Measurements from ENCODE around the gene SNRPD3.

The SNRPD3 gene

DNA sequence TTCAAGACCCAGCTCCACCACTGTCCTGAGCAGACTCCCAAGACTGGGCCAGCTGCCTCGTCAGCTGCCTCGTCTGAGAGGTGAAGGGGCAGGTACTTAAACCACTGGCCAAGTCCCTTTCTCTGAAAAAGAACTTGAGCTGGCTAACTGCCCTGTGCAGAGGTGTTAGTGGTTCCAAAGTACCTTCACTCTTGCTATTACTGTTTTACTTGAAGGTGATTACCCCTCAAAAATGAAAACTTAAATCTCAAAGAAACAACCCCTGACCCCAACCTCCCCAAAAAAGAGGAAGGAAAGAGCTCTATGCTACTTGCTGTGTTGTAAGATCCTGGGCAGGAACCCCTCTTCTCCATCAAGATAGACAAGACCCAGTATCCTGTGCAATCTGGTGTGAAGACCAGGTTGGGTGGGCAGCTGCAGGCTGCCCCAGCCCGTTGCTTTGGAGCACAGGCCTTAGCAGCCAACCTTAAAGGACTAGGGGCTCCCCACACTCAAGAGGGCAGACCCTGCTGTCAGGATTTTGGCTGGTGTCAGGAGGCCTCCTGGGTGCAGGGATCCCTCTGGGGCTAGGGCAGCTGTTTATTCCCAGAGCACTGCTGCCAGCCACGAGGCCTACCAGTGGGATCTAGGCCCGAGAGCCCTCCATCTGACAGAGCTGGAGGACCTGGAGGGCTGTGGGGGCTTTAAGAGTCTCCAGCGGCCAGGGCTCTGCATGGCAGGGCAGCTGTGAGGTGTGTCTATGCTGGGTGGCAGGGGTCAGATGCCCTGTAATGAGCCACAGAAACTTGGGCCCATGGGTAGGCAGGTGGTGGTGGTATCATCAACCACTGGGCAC is 13.9 kb upstream of the SNRPD3 start:
- TF ChIP-seq, protein P1, sequence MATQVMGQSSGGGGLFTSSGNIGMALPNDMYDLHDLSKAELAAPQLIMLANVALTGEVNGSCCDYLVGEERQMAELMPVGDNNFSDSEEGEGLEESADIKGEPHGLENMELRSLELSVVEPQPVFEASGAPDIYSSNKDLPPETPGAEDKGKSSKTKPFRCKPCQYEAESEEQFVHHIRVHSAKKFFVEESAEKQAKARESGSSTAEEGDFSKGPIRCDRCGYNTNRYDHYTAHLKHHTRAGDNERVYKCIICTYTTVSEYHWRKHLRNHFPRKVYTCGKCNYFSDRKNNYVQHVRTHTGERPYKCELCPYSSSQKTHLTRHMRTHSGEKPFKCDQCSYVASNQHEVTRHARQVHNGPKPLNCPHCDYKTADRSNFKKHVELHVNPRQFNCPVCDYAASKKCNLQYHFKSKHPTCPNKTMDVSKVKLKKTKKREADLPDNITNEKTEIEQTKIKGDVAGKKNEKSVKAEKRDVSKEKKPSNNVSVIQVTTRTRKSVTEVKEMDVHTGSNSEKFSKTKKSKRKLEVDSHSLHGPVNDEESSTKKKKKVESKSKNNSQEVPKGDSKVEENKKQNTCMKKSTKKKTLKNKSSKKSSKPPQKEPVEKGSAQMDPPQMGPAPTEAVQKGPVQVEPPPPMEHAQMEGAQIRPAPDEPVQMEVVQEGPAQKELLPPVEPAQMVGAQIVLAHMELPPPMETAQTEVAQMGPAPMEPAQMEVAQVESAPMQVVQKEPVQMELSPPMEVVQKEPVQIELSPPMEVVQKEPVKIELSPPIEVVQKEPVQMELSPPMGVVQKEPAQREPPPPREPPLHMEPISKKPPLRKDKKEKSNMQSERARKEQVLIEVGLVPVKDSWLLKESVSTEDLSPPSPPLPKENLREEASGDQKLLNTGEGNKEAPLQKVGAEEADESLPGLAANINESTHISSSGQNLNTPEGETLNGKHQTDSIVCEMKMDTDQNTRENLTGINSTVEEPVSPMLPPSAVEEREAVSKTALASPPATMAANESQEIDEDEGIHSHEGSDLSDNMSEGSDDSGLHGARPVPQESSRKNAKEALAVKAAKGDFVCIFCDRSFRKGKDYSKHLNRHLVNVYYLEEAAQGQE (IDR thresholded peaks at IDR 0.05; ENCODE audit: insufficient read depth in 1 of 2, low read depth in 2 of 2, low read length in 2 of 2), result no peak
- no peak for TF ChIP-seq TAF1 (IDR thresholded peaks at IDR 0.05; ENCODE audit: borderline replicate concordance, insufficient read depth, low read length)

DNA sequence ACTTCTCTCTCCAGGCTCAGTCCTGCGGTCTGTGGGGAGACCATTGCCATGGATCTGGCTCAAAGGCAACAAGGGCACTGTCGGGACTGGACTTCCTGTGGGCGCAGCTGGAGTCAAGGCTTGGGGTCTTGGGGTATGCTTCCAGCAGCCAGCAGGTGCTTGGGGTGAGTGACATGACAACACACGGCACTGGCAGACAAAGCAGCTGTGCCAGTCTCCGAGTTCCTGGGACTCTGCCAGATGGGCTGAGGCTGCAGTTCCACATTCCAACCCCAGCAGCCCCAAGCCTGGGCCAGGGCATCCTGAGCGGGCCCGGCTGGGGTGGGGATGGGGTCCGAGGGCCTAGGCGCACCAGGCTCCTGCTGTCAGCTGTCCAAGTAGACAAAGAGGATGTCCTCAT is 13.2 kb upstream of the SNRPD3 start:
- TF ChIP-seq SIN3A (IDR thresholded peaks at IDR 0.05; ENCODE audit: borderline replicate concordance, insufficient read depth, low read length), result no peak
- TF ChIP-seq TAF1 (IDR thresholded peaks at IDR 0.05; ENCODE audit: borderline replicate concordance, insufficient read depth, low read length), result no peak
- no peak for TF ChIP-seq FOXP2 (optimal IDR thresholded peaks at IDR 0.05; ENCODE audit: borderline replicate concordance, extremely low read depth, extremely low read length, insufficient read depth)

DNA sequence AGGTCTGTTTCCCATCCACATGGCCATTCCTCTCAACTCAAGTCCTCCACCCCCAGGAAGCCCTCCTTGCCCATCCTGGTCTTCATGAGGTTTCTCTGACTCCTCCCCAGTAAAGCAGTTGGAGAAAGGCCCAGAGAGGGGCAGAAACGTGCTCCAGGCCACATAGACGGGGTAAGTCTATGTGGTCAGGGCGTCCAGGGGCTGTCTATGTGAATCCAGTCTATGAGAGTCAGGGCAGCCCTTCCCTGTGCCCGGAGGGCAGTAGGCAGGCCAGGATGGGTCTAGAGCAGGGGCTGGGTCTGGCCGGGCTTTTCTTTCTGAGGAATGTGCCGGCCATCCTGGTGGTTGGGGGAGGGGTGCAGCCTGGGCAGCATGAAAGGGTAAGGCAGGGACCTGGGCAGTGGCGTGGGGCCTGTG is 12.6 kb upstream of the SNRPD3 start:
- TF ChIP-seq SIN3A (IDR thresholded peaks at IDR 0.05; ENCODE audit: borderline replicate concordance, insufficient read depth, low read length) (no peak), TAF1 (IDR thresholded peaks at IDR 0.05; ENCODE audit: borderline replicate concordance, insufficient read depth, low read length) (no peak), FOXP2 (optimal IDR thresholded peaks at IDR 0.05; ENCODE audit: borderline replicate concordance, extremely low read depth, extremely low read length, insufficient read depth) (no peak), POLR2AphosphoS5 (IDR thresholded peaks at IDR 0.05; ENCODE audit: low read depth, low read length) (no peak)
- TF ChIP-seq, protein P1 (IDR thresholded peaks at IDR 0.05; ENCODE audit: insufficient read depth in 1 of 2, low read depth in 2 of 2, low read length in 2 of 2), result no peak

DNA sequence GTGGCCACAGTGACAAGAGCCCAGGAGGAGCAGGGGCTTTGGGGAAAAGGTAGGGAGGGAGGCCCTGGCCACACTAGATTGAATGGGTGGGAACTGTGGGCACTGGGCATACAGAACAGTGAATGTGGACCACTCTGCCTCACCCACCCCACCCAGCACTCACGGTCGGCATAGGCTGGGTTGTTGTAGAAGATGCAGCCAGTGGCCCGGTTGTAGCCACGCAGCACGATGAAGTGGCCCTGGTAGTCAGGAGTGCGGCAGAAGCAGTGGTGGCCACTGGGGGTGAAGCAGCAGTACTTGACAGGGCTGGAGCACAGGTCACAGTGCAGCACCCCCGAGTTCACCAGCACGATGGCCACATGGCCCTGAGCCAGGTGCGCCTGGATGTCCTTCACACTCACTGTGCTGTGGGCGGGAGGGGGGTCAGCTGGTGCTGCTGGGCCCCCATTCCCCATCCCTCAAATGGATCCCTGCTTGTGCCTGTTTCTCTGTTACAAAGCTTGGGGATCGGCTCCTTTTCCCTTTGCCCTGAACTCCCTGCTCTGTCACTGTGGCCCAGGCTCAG is 12.0 kb upstream of the SNRPD3 start:
- TF ChIP-seq SIN3A (IDR thresholded peaks at IDR 0.05; ENCODE audit: borderline replicate concordance, insufficient read depth, low read length), result no peak
- no peak for TF ChIP-seq POLR2AphosphoS5 (IDR thresholded peaks at IDR 0.05; ENCODE audit: low read depth, low read length)
- TF ChIP-seq, protein P1 (IDR thresholded peaks at IDR 0.05; ENCODE audit: insufficient read depth in 1 of 2, low read depth in 2 of 2, low read length in 2 of 2), result no peak
- TF ChIP-seq TAF1 (IDR thresholded peaks at IDR 0.05; ENCODE audit: borderline replicate concordance, insufficient read depth, low read length), result no peak
- no peak for TF ChIP-seq FOXP2 (optimal IDR thresholded peaks at IDR 0.05; ENCODE audit: borderline replicate concordance, extremely low read depth, extremely low read length, insufficient read depth)

DNA sequence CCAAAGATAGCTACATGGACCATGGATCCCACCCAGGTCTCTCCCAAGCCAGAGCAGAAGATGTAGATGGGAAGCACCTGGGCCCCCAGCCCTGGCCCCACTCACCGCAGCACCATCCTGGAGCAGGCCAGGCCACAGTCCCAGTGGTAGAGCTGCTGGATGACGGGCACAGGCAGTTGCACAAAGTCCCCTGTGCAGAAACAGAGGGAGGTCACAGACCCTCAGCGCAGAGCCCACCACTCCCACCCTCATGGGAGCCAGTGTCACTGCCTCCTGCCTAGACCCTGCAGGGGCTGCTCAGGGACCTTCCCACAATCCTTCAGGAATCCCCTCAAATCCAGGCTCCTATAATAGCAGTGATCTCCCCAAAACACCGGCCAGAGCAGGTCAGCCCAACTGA is 7.0 kb upstream of the SNRPD3 start:
- TF ChIP-seq SIN3A (IDR thresholded peaks at IDR 0.05; ENCODE audit: borderline replicate concordance, insufficient read depth, low read length) (no peak), TAF1 (IDR thresholded peaks at IDR 0.05; ENCODE audit: borderline replicate concordance, insufficient read depth, low read length) (no peak), FOXP2 (optimal IDR thresholded peaks at IDR 0.05; ENCODE audit: borderline replicate concordance, extremely low read depth, extremely low read length, insufficient read depth) (no peak), POLR2AphosphoS5 (IDR thresholded peaks at IDR 0.05; ENCODE audit: low read depth, low read length) (no peak)
- TF ChIP-seq, protein P1 (IDR thresholded peaks at IDR 0.05; ENCODE audit: insufficient read depth in 1 of 2, low read depth in 2 of 2, low read length in 2 of 2), result no peak
